SK-N-SH treated with all-trans-retinoic acid at 6 μM for 48 hours (cell line): ENCODE data around the gene CNNM2.

ENCODE experiments used
- ATAC-seq: fragments of 200-7000 bp; cut with Tn5 transposase; 3 replicates; pipeline ENCODE4 v1.9.1; 2020; ENCODE audit warnings: mild to moderate bottlenecking, moderate library complexity
- ARNTL ChIP-seq: fragments of 450-650 bp; formaldehyde crosslinking; IDR thresholded peaks from 2 replicates; pipeline ENCODE4 v1.5.0; 2020; ENCODE audit warnings: low read depth, mild to moderate bottlenecking, moderate library complexity, borderline replicate concordance
- BACH2 ChIP-seq: fragments of 250-450 bp; sonication (Bioruptor Pico); IDR thresholded peaks from 2 replicates; pipeline ENCODE4 v1.9.0; 2021; ENCODE audit warnings: mild to moderate bottlenecking, borderline replicate concordance
- CREB5 ChIP-seq: fragments of 250-450 bp; sonication (Bioruptor Pico); IDR thresholded peaks from 2 replicates; pipeline ENCODE4 v1.5.1; 2020; ENCODE audit warnings: low read depth, mild to moderate bottlenecking, moderate library complexity
- CSDC2 ChIP-seq: fragments of 250-450 bp; sonication (Bioruptor Pico); IDR thresholded peaks from 2 replicates; pipeline ENCODE4 v1.5.0; 2020; ENCODE audit warnings: mild to moderate bottlenecking, moderate library complexity
- ESRRG ChIP-seq: fragments of 250-450 bp; sonication (Bioruptor Pico); IDR thresholded peaks from 2 replicates; pipeline ENCODE4 v1.6.1; 2021; ENCODE audit warnings: mild to moderate bottlenecking
- GLIS3 ChIP-seq: fragments of 250-450 bp; sonication (Bioruptor Pico); IDR thresholded peaks from 2 replicates; pipeline ENCODE4 v1.5.0; 2020; ENCODE audit warnings: mild to moderate bottlenecking, moderate library complexity
- ISL1 ChIP-seq: fragments of 250-450 bp; sonication (Bioruptor Pico); IDR thresholded peaks from 2 replicates; pipeline ENCODE4 v2.1.2; 2022; ENCODE audit warnings: mild to moderate bottlenecking, moderate library complexity
- OSR1 ChIP-seq: fragments of 250-450 bp; sonication (Bioruptor Pico); IDR thresholded peaks from 2 replicates; pipeline ENCODE4 v1.8.0; 2022; ENCODE audit warnings: moderate library complexity, mild to moderate bottlenecking, inconsistent platforms
- PPARA ChIP-seq: fragments of 250-450 bp; sonication (Bioruptor Pico); IDR thresholded peaks from 2 replicates; pipeline ENCODE4 v1.5.0; 2020; ENCODE audit warnings: mild to moderate bottlenecking, borderline replicate concordance
- RARB ChIP-seq: fragments of 250-450 bp; sonication (Bioruptor Pico); IDR thresholded peaks from 2 replicates; pipeline ENCODE4 v1.8.0; 2021; ENCODE audit warnings: mild to moderate bottlenecking, moderate library complexity
- SNAI2 ChIP-seq: fragments of 250-450 bp; sonication (Bioruptor Pico); IDR thresholded peaks from 2 replicates; pipeline ENCODE4 v1.5.0; 2020; ENCODE audit warnings: mild to moderate bottlenecking, moderate library complexity
- TOX ChIP-seq: fragments of 250-450 bp; sonication (Bioruptor Pico); IDR thresholded peaks from 2 replicates; pipeline ENCODE4 v1.8.0; 2021; ENCODE audit warnings: mild to moderate bottlenecking, moderate library complexity, borderline replicate concordance
- ZC3H10 ChIP-seq: fragments of 250-450 bp; sonication (Bioruptor Pico); IDR thresholded peaks from 2 replicates; pipeline ENCODE4 v1.5.1; 2021; ENCODE audit warnings: mild to moderate bottlenecking, moderate library complexity
- ZFP3 ChIP-seq: fragments of 250-450 bp; sonication (Bioruptor Pico); IDR thresholded peaks from 2 replicates; pipeline ENCODE4 v1.5.0; 2020; ENCODE audit warnings: mild to moderate bottlenecking, moderate library complexity
- ZFP30 ChIP-seq: fragments of 450-650 bp; formaldehyde crosslinking; IDR thresholded peaks from 2 replicates; pipeline ENCODE4 v1.5.0; 2022; ENCODE audit warnings: mild to moderate bottlenecking, moderate library complexity
- ZNF565 ChIP-seq: fragments of 450-650 bp; formaldehyde crosslinking; conservative IDR thresholded peaks from 2 replicates; pipeline ENCODE4 v1.5.0; 2020; ENCODE audit warnings: low read depth, mild to moderate bottlenecking, moderate library complexity
- ZNF70 ChIP-seq: fragments of 450-650 bp; formaldehyde crosslinking; IDR thresholded peaks from 2 replicates; pipeline ENCODE4 v1.5.0; 2020; ENCODE audit warnings: mild to moderate bottlenecking, moderate library complexity
- ZNF8 ChIP-seq: fragments of 450-650 bp; formaldehyde crosslinking; IDR thresholded peaks from 2 replicates; pipeline ENCODE4 v1.5.0; 2020; ENCODE audit warnings: mild to moderate bottlenecking, moderate library complexity
- TF ChIP-seq, protein P1 (sequence below): fragments of 250-450 bp; sonication (Bioruptor Pico); IDR thresholded peaks from 2 replicates; pipeline ENCODE4 v1.8.0; 2020; ENCODE audit warnings: mild to moderate bottlenecking, moderate library complexity, borderline replicate concordance
- TF ChIP-seq, protein P2 (sequence below): fragments of 250-450 bp; sonication (Bioruptor Pico); IDR thresholded peaks from 2 replicates; pipeline ENCODE4 v1.5.0; 2020; ENCODE audit warnings: mild to moderate bottlenecking, moderate library complexity
- TF ChIP-seq, protein P3 (sequence below): fragments of 250-450 bp; sonication (Bioruptor Pico); IDR thresholded peaks from 2 replicates; pipeline ENCODE4 v1.5.1; 2021; ENCODE audit warnings: mild to moderate bottlenecking, moderate library complexity

Gene CNNM2

GRCh38 chr10:103111918-103112877 lies 194.1 kb downstream of the CNNM2 start:
- no peak for ATAC-seq

DNA sequence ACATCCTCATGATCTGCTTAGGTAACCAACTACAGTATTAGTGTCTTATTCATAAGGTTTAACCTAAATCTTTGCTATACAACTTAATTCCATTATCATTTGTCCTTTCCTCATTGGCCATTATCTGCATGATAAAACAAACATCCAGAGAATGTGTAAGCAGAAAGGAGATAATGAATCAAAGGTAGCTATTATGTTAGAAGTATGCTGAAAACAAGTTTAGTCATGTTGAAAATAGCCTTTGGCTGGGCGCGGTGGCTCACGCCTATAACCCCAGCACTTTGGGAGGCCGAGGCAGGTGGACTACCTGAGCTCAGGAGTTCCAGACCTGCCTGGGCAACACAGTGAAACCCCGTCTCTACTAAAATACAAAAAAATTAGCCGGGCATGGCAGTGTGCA lies 196.8 kb downstream of the CNNM2 start:
- TF ChIP-seq ZNF8 (CRISPR knock-in tag) (no peak), RARB (no peak), ZFP30 (CRISPR knock-in tag) (no peak), ESRRG (no peak), ZFP3 (CRISPR knock-in tag) (no peak), GLIS3 (no peak), BACH2 (CRISPR knock-in tag) (no peak)
- TF ChIP-seq, protein P1, sequence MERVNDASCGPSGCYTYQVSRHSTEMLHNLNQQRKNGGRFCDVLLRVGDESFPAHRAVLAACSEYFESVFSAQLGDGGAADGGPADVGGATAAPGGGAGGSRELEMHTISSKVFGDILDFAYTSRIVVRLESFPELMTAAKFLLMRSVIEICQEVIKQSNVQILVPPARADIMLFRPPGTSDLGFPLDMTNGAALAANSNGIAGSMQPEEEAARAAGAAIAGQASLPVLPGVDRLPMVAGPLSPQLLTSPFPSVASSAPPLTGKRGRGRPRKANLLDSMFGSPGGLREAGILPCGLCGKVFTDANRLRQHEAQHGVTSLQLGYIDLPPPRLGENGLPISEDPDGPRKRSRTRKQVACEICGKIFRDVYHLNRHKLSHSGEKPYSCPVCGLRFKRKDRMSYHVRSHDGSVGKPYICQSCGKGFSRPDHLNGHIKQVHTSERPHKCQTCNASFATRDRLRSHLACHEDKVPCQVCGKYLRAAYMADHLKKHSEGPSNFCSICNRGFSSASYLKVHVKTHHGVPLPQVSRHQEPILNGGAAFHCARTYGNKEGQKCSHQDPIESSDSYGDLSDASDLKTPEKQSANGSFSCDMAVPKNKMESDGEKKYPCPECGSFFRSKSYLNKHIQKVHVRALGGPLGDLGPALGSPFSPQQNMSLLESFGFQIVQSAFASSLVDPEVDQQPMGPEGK: no peak
- TF ChIP-seq, protein P2, sequence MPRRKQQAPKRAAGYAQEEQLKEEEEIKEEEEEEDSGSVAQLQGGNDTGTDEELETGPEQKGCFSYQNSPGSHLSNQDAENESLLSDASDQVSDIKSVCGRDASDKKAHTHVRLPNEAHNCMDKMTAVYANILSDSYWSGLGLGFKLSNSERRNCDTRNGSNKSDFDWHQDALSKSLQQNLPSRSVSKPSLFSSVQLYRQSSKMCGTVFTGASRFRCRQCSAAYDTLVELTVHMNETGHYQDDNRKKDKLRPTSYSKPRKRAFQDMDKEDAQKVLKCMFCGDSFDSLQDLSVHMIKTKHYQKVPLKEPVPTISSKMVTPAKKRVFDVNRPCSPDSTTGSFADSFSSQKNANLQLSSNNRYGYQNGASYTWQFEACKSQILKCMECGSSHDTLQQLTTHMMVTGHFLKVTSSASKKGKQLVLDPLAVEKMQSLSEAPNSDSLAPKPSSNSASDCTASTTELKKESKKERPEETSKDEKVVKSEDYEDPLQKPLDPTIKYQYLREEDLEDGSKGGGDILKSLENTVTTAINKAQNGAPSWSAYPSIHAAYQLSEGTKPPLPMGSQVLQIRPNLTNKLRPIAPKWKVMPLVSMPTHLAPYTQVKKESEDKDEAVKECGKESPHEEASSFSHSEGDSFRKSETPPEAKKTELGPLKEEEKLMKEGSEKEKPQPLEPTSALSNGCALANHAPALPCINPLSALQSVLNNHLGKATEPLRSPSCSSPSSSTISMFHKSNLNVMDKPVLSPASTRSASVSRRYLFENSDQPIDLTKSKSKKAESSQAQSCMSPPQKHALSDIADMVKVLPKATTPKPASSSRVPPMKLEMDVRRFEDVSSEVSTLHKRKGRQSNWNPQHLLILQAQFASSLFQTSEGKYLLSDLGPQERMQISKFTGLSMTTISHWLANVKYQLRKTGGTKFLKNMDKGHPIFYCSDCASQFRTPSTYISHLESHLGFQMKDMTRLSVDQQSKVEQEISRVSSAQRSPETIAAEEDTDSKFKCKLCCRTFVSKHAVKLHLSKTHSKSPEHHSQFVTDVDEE (CRISPR knock-in tag): no peak
- ATAC-seq: no peak

More at GRCh38 chr10:103111918-103112877, 194.1 kb downstream of the CNNM2 start:
- TF ChIP-seq ESRRG: no peak
- TF ChIP-seq, protein P3, sequence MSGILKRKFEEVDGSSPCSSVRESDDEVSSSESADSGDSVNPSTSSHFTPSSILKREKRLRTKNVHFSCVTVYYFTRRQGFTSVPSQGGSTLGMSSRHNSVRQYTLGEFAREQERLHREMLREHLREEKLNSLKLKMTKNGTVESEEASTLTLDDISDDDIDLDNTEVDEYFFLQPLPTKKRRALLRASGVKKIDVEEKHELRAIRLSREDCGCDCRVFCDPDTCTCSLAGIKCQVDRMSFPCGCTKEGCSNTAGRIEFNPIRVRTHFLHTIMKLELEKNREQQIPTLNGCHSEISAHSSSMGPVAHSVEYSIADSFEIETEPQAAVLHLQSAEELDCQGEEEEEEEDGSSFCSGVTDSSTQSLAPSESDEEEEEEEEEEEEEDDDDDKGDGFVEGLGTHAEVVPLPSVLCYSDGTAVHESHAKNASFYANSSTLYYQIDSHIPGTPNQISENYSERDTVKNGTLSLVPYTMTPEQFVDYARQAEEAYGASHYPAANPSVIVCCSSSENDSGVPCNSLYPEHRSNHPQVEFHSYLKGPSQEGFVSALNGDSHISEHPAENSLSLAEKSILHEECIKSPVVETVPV (CRISPR knock-in tag): no peak
- TF ChIP-seq GLIS3: no peak
- no peak for TF ChIP-seq ZFP30 (CRISPR knock-in tag)
- TF ChIP-seq ZNF8 (CRISPR knock-in tag): no peak
- TF ChIP-seq ISL1 (CRISPR knock-in tag): no peak
- no peak for TF ChIP-seq ZFP3 (CRISPR knock-in tag)

- ATAC-seq: no peak
- TF ChIP-seq ZFP30 (CRISPR knock-in tag) (no peak), TOX (CRISPR knock-in tag) (no peak), ZC3H10 (CRISPR knock-in tag) (no peak), RARB (no peak), OSR1 (CRISPR knock-in tag) (no peak)
- TF ChIP-seq, protein P1: no peak
Observed at GRCh38 chr10:103117247-103117646, 199.2 kb downstream of the CNNM2 start.

- no peak for ATAC-seq
- no peak for TF ChIP-seq ESRRG
- TF ChIP-seq ISL1 (CRISPR knock-in tag): no peak
- no peak for TF ChIP-seq CREB5 (CRISPR knock-in tag)
- TF ChIP-seq, protein P2 (CRISPR knock-in tag): no peak
- no peak for TF ChIP-seq ARNTL (CRISPR knock-in tag)
- no peak for TF ChIP-seq CSDC2 (CRISPR knock-in tag)
- no peak for TF ChIP-seq BACH2 (CRISPR knock-in tag)
- TF ChIP-seq GLIS3: no peak
- TF ChIP-seq PPARA (CRISPR knock-in tag): no peak
- TF ChIP-seq ZNF70: no peak
- no peak for TF ChIP-seq ZNF565 (CRISPR knock-in tag)
- TF ChIP-seq OSR1 (CRISPR knock-in tag): no peak
- no peak for TF ChIP-seq RARB
- TF ChIP-seq SNAI2: no peak
- TF ChIP-seq ZFP30 (CRISPR knock-in tag): no peak
Observed at GRCh38 chr10:103120546-103120945, 202.5 kb downstream of the CNNM2 start.
